Glutamatergic neuron (in vitro differentiated cells): ENCODE measurements around the gene STX10. TPM values are rescaled to one million over a fixed set of nuclear protein-coding genes. Genes with fewer than 3 reads are reported as not detected.

ENCODE experiments used
- DNase-seq: peaks from one replicate; pipeline ENCODE4 v3.0.0; 2022
- H3K27ac Mint-ChIP-seq: one replicate; pipeline ENCODE4 v1.8.0; 2020; ENCODE audit warnings: mild to moderate bottlenecking, mixed read lengths, inconsistent platforms; ENCODE audit not compliant: unreplicated experiment
- H3K27me3 Mint-ChIP-seq: one replicate; pipeline ENCODE4 v1.8.0; 2020; ENCODE audit warnings: mild to moderate bottlenecking, moderate library complexity, mixed read lengths, inconsistent platforms; ENCODE audit not compliant: unreplicated experiment
- H3K36me3 Mint-ChIP-seq: one replicate; pipeline ENCODE4 v1.8.0; 2020; ENCODE audit warnings: mild to moderate bottlenecking, mixed read lengths, inconsistent platforms; ENCODE audit not compliant: unreplicated experiment
- H3K4me1 Mint-ChIP-seq: one replicate; pipeline ENCODE4 v1.8.0; 2020; ENCODE audit warnings: mild to moderate bottlenecking, low read depth, mixed read lengths, inconsistent platforms; ENCODE audit not compliant: unreplicated experiment
- H3K4me3 Mint-ChIP-seq: one replicate; pipeline ENCODE4 v1.8.0; 2020; ENCODE audit warnings: mild to moderate bottlenecking, mixed read lengths, inconsistent platforms; ENCODE audit not compliant: unreplicated experiment
- H3K9me3 Mint-ChIP-seq: one replicate; pipeline ENCODE4 v1.8.0; 2020; ENCODE audit warnings: mild to moderate bottlenecking, moderate library complexity, mixed read lengths, inconsistent platforms; ENCODE audit not compliant: unreplicated experiment
- long read RNA-seq: library from polyadenylated mRNA; unstranded; transcript quantifications from one replicate; pipeline ENCODE4 v2.0.0, GENCODE V29; 2020; ENCODE audit not compliant: unreplicated experiment
- total RNA-seq: library from RNA; stranded (reverse); fragmentation: NEBNext Ultra II Directional; extraction: Animal tissue kit (Norgen Biotek cat#: 25700); gene quantifications from one replicate; pipeline ENCODE4 v1.2.1, GENCODE V29; 2021; ENCODE audit not compliant: unreplicated experiment
- TF ChIP-seq, protein P1 (sequence below): fragments of 200-600 bp; sonication (generic); IDR thresholded peaks from one replicate; pipeline ENCODE4 v1.5.0; 2021; ENCODE audit not compliant: partially characterized antibody, unreplicated experiment

STX10 gene, protein sequence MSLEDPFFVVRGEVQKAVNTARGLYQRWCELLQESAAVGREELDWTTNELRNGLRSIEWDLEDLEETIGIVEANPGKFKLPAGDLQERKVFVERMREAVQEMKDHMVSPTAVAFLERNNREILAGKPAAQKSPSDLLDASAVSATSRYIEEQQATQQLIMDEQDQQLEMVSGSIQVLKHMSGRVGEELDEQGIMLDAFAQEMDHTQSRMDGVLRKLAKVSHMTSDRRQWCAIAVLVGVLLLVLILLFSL
- 17.2 TPM for total RNA-seq
- long read RNA-seq, partial matches to known transcripts = 2 of 4 reads
- long read RNA-seq, other reads (novel, unspliced or antisense) = 1 of 4 reads

DNA sequence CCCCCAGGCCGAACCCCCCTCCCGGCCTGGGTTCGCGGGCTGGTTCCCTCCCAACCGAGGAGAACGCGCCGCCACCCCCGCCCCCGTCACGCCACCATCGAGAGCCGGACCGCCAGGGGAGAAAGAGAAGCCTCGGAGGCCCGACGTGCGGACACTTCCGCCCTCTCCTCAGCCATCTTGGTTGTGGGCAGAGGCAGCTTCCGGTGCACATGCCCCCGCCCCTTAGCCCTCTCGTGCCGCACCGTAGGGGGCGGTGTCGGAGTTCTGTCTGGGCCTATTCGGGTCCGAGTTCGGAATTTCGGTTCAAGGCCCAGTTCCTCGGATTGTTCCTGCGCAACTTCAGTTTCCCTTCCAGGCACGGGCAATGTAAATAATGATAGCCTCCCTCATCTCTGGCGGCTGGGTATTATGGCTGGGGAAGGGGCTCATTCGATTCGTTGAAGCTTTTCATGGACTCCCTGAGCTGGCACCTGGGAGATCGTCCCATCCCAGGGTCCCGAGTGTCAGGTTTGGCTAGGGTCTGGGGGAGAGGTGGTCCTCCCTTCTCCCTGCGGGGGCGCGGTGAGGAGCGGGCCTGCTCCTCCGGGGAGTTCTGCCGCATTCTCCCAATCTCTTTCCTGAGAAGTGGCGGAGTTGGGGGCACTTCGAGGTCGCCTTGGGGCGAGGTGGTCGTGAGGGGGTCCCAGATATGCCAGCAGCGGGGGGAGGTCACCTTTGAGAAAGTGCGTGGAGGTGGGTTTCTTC lies at the start of gene STX10, which contains the start of gene IER2:
Gene STX10 (minus strand): TSS at position 189 of the 744 bp plus-strand sequence. CDS start 202 bp downstream, outside the sequence.
Gene IER2 (plus strand): TSS at position 225 of the 744 bp plus-strand sequence. CDS start 2,776 bp downstream, outside the sequence.
- Mint-ChIP-seq H3K4me1 (peaks cover 4% of the 10 kb centered on the region), H3K27me3 (peaks cover 30% of the 10 kb centered on the region), H3K36me3 (no peaks in the 10 kb centered on the region), H3K27ac (peak within 1 kb of the TSS; percentile 92), H3K9me3 (peaks cover 31% of the 10 kb centered on the region), H3K4me3 (peak within 1 kb of the TSS; percentile 97)
- TF ChIP-seq, protein P1, sequence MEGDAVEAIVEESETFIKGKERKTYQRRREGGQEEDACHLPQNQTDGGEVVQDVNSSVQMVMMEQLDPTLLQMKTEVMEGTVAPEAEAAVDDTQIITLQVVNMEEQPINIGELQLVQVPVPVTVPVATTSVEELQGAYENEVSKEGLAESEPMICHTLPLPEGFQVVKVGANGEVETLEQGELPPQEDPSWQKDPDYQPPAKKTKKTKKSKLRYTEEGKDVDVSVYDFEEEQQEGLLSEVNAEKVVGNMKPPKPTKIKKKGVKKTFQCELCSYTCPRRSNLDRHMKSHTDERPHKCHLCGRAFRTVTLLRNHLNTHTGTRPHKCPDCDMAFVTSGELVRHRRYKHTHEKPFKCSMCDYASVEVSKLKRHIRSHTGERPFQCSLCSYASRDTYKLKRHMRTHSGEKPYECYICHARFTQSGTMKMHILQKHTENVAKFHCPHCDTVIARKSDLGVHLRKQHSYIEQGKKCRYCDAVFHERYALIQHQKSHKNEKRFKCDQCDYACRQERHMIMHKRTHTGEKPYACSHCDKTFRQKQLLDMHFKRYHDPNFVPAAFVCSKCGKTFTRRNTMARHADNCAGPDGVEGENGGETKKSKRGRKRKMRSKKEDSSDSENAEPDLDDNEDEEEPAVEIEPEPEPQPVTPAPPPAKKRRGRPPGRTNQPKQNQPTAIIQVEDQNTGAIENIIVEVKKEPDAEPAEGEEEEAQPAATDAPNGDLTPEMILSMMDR = peak; percentile 52
- DNase-seq = peak; percentile 89

DNA sequence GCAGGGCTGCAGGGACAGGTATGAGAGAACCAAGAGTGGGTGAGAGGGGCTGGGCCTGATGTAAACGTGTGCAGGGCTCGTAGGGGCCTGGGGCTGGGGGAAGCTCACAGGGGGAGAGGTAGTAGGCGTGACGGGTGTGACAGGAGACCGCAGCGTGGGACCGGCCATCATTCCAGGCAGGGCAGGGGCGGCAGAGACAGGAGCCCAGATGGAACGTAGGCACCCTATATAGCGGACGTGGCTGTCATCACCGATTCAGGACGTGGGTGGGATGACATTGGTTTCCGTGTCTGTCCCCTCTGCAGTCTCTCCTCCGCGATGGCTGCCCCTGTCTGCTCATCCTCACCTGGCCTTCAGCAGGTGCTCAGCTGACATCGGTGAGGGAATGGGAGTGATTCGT lies 48.5 kb upstream of the STX10 start:
- Mint-ChIP-seq H3K36me3 (no peaks in the 10 kb centered on the region), H3K27ac (no peak overlapping the region), H3K4me3 (no peak overlapping the region)

DNA sequence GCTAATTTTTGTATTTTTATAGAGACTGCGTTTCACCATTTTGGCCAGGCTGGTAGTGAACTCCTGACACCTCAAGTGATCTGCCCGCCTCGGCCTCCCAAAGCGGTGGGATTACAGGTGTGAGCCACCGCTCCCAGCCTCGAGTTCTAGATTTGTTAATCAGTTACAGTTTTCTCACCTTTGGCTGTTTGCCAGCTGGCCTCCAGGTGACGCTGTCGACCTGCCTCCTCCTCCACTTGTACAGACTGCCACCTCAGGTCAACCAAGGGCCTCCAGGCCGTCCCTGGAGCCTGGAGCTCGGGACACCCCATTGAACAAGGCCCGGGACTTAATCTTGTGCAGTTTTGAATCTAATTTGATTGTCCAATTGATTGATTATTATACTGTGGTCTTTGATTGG lies 45.5 kb upstream of the STX10 start:
- Mint-ChIP-seq H3K4me3 (no peak overlapping the region), H3K4me1 (no peaks in the 10 kb centered on the region), H3K27ac (no peak overlapping the region), H3K36me3 (no peaks in the 10 kb centered on the region), H3K9me3 (no peaks in the 10 kb centered on the region), H3K27me3 (peaks cover 3% of the 10 kb centered on the region)
- peak; percentile 67 for DNase-seq
- TF ChIP-seq, protein P1 = peak; percentile 51

More for the DNA sequence above, 48.5 kb upstream of the STX10 start:
- Mint-ChIP-seq H3K9me3 (no peaks in the 10 kb centered on the region), H3K4me1 (no peaks in the 10 kb centered on the region), H3K27me3 (peaks cover 3% of the 10 kb centered on the region)
- TF ChIP-seq, protein P1 = no peak
- DNase-seq = no peak

DNA sequence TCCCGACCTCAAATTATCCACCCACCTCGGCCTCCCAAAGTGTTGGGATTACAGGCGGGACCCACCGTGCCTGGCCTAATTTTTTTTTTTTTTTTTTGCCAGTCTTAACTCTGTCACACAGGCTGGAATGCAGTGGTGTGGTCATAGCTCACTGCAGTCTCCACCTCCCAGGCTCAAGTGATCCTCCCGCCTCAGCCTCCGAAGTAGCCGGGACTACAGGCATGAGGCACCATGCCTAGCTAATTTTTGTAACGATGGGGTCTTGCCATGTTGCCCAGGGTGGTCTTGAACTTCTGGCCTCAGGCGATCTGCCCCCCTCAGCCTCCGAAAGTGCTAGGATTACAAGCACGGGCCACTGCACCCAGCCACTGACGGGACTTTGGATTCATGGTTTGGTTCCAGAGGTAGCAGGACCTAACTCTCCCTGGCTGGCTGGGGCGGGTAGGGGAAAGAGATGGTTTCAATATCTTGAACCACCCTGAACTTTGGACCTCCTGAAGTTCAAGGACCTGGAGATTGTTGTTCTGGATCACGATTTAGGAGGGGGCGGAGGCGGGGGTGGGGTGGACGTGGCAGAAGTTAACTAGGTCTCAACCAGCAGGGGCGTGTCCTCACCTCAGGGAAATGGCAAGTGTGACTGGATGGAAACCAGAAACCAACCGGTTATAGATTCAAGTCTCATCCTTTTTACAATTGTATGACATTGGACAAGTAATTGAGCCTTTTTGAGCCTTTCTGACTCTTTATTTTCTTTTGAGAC lies 40.8 kb upstream of the STX10 start:
- Mint-ChIP-seq H3K27me3 (peaks cover 2% of the 10 kb centered on the region), H3K4me1 (no peaks in the 10 kb centered on the region), H3K27ac (no peak overlapping the region), H3K36me3 (no peaks in the 10 kb centered on the region), H3K4me3 (no peak overlapping the region), H3K9me3 (no peaks in the 10 kb centered on the region)
- DNase-seq = no peak
- TF ChIP-seq, protein P1 = no peak
